Vagina (tissue), 2 donors: Measurements from ENCODE around the gene PLEKHH1. TPM values are rescaled to one million over a fixed set of nuclear protein-coding genes. Genes with fewer than 3 reads are reported as not detected.

ENCODE experiments used
- DNase-seq, 2 donors: peaks; one replicate each; pipeline ENCODE4 v3.0.0-alpha.2; 2017; ENCODE audit errors: extremely low spot score in 2 of 2
- H3K27ac ChIP-seq: fragments of 200-600 bp; sonication (generic); one replicate; pipeline ENCODE4 v1.5.1; 2019
- H3K27me3 ChIP-seq: fragments of 200-600 bp; sonication (generic); one replicate; pipeline ENCODE4 v1.5.1; 2019
- H3K36me3 ChIP-seq, 2 donors: fragments of 200-600 bp; sonication (generic); one replicate each; pipeline ENCODE4 v1.5.1; 2017 to 2019
- H3K4me1 ChIP-seq: fragments of 200-600 bp; sonication (generic); one replicate; pipeline ENCODE4 v1.5.1; 2019
- H3K4me3 ChIP-seq, 2 donors: fragments of 200-600 bp; sonication (generic); 1 replicate in 1 of 2; 2 replicates in 1 of 2; pipeline ENCODE4 v1.5.1; 2016 to 2019
- H3K9me3 ChIP-seq: fragments of 200-600 bp; sonication (generic); one replicate; pipeline ENCODE4 v1.5.1; 2019
- POLR2A ChIP-seq, 2 donors: fragments of 450-650 bp; IDR thresholded peaks; one replicate each; pipeline ENCODE4 v1.6.1; 2017; ENCODE audit warnings: antibody characterized with exemption in 2 of 2, mild to moderate bottlenecking in 2 of 2, moderate library complexity in 2 of 2
- POLR2AphosphoS5 ChIP-seq, 2 donors: sonication (generic); formaldehyde crosslinking; IDR thresholded peaks; one replicate each; pipeline ENCODE4 v1.9.0; 2017; ENCODE audit warnings: antibody characterized with exemption in 2 of 2, mild to moderate bottlenecking in 2 of 2, low read depth in 1 of 2; ENCODE audit not compliant: insufficient read depth in 1 of 2
- intact Hi-C: fragments of 100-400 bp; cut with DNase I; formaldehyde crosslinking; loops from one replicate; pipeline ENCODE4 v1.15.1; 2023
- total RNA-seq: library from RNA; depleted of rRNA; stranded (reverse); fragments of >200 nt; gene quantifications from one replicate; pipeline ENCODE4 v1.2.3, GENCODE V29; 2016
- TF ChIP-seq, protein P1 (sequence below), 3 experiments: fragments of 450-650 bp in 2 of 3; fragments of 200-600 bp in 1 of 3; sonication (generic) in 1 of 3; IDR thresholded peaks; one replicate each; pipeline ENCODE4 v1.5.1; 2017 to 2019; ENCODE audit warnings: antibody characterized with exemption in 3 of 3, mild to moderate bottlenecking in 2 of 3, moderate library complexity in 2 of 3

PLEKHH1 gene
- total RNA-seq, 1 donor from 2014 or later: 2.5 TPM

DNA sequence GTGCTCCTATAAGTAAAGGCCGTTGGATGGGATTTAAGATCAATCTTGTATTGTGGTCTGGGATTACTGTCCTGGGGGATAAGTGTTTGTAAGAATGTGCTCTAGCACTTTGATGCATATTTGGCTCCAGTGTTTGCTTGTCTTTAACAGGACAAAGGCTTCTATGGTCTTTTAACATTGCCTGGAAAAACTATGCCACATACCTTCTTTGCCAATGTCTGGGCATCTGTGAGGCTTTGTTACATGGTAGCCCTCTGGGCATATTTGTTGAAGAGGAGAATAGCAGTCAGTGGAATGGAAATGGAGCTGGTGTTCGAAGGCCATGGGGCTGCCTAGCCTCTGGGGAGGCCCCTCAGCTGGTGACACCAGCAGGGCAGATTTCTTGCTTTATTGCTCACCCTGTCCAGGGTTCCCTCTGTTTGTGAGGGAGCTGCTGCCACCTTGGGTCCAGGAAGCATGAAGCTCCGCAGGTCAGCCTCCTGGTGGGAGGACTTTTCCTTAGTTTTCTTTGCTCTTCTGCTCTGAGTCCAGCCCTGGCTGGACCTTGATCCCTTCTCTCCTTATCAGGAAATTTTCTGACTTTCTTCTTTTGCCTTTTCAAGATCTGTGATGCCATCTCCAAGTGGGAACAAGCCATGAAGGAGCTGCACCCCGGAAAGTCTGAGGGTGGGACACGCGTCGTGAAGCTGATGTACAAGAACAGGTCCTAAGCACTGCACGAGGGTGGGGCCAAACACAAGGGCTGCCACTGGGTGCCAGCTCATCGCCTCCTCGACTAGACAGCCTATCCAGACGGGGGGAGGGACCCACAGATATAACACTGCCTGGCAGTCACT is 47.5 kb downstream of the PLEKHH1 start:
- no peak overlapping the region for H3K4me3 ChIP-seq
- DNase-seq: no peak
- H3K36me3 ChIP-seq: no peaks in the 10 kb centered on the region
- no peak overlapping the region for H3K27ac ChIP-seq
- no peaks in the 10 kb centered on the region for H3K4me1 ChIP-seq
- TF ChIP-seq, protein P1, sequence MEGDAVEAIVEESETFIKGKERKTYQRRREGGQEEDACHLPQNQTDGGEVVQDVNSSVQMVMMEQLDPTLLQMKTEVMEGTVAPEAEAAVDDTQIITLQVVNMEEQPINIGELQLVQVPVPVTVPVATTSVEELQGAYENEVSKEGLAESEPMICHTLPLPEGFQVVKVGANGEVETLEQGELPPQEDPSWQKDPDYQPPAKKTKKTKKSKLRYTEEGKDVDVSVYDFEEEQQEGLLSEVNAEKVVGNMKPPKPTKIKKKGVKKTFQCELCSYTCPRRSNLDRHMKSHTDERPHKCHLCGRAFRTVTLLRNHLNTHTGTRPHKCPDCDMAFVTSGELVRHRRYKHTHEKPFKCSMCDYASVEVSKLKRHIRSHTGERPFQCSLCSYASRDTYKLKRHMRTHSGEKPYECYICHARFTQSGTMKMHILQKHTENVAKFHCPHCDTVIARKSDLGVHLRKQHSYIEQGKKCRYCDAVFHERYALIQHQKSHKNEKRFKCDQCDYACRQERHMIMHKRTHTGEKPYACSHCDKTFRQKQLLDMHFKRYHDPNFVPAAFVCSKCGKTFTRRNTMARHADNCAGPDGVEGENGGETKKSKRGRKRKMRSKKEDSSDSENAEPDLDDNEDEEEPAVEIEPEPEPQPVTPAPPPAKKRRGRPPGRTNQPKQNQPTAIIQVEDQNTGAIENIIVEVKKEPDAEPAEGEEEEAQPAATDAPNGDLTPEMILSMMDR (IDR thresholded peaks at IDR 0.05): no peak
- TF ChIP-seq POLR2A (IDR thresholded peaks at IDR 0.05): no peak
- intact Hi-C loops: loop anchor here (10.0 kb wide), 1 partner anchor 124 kb away; the partner anchor contains the start of gene RDH12
- H3K27me3 ChIP-seq: no peaks in the 10 kb centered on the region
- H3K9me3 ChIP-seq: no peaks in the 10 kb centered on the region

DNA sequence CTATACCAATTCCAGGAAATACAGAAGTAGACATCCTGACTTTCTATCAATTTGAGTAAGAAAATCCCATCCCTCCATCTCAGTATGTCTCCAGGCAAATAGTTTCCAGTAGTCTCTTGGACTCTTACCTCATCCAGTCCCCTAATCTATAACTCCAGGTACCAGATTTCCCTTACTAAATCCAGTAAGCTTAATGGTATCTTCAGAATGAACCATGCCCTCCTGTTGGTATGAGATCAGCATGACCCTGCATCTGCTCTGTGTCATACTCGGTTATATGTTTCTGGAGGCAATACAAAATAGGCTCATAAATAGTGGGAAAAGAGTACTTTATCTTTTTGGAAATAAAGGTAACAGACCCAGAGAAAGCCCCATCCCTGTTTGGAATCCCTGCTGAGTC is 48.6 kb downstream of the PLEKHH1 start:
- TF ChIP-seq POLR2AphosphoS5 (IDR thresholded peaks at IDR 0.05; ENCODE audit: insufficient read depth in 1 of 2, low read depth in 1 of 2) (no peak), POLR2A (IDR thresholded peaks at IDR 0.05) (no peak)
- TF ChIP-seq, protein P1 (IDR thresholded peaks at IDR 0.05): no peak
- Histone ChIP-seq H3K36me3 (no peaks in the 10 kb centered on the region), H3K27ac (no peak overlapping the region), H3K9me3 (no peaks in the 10 kb centered on the region), H3K27me3 (no peaks in the 10 kb centered on the region), H3K4me1 (no peaks in the 10 kb centered on the region), H3K4me3 (no peak overlapping the region)
- no peak for DNase-seq
- intact Hi-C loops: loop anchor here (10.0 kb wide), 1 partner anchor 123 kb away; the partner anchor contains the start of gene RDH12

DNA sequence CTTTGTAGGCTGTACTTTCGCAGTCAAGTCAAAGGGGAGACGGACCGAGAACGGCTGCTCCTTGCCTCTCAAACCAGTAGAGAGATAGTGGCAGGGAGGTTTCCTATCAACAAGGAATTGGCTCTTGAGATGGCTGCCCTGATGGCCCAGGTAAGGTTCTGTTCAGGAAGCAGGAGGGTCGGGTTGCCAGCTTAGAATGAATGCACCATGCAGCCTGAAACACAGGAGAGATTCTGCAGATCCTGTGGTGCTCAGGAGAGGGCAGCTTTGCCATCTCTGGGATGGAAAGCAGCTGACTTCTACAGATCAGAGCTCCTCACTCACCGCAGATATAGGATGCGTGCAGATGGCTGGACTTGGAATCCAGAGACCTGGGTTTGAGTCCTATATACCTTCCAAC is 49.0 kb downstream of the PLEKHH1 start:
- Histone ChIP-seq H3K27me3 (no peaks in the 10 kb centered on the region), H3K4me3 (no peak overlapping the region), H3K27ac (no peak overlapping the region), H3K36me3 (no peaks in the 10 kb centered on the region), H3K9me3 (no peaks in the 10 kb centered on the region), H3K4me1 (no peaks in the 10 kb centered on the region)
- DNase-seq: peak in 1 of 2 donors; percentile 52
- intact Hi-C loops: loop anchor here (10.0 kb wide), 1 partner anchor 123 kb away; the partner anchor contains the start of gene RDH12
- TF ChIP-seq POLR2A (IDR thresholded peaks at IDR 0.05): no peak

DNA sequence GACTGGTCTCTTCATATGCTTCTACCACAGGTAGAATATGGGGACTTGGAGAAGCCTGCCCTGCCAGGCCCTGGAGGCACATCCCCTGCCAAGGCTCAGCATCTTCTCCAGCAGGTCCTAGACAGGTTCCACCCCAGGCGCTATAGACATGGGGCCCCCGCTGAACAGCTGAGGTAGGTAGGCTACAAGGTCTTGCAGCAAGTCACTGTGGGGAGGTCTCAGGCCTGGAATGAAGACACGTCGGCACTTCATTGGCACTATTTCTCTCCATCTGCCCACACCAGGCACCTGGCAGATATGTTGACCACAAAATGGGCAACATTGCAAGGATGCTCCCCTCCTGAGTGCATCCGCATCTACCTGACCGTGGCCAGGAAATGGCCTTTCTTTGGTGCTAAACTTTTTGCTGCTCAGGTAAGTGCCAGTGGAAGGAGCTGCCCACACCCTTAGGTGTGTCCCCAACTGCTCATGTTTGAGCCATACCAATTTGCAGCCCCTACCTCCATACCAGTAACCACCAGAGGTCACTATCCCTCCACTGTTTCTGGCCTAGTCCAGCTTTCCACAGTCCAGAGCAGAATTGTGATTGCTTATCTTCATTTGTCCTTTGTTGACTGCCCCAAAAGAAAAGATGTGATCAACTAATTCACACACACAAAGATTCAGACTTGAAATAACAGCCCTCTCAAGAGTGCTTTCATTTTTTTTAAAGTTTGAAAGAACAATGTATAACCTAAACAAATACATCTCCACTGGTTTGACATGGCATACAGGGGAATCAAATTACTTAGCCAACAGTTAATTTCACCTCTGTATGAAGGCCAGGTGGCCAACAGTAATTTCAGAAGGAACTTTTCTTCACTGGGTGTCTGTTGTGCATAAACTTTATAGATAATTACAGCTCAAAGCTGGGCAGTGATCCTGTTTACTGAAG is 50.9 kb downstream of the PLEKHH1 start:
- H3K4me1 ChIP-seq: no peaks in the 10 kb centered on the region
- no peaks in the 10 kb centered on the region for H3K27me3 ChIP-seq
- DNase-seq: peak in 1 of 2 donors; percentile 27
- no peak overlapping the region for H3K27ac ChIP-seq
- peaks cover 0 to 10% of the 10 kb centered on the region in 2 donors for H3K36me3 ChIP-seq
- TF ChIP-seq, protein P1 (IDR thresholded peaks at IDR 0.05): peak; percentile 20 to 48 (median 39)
- no peak for TF ChIP-seq POLR2A (IDR thresholded peaks at IDR 0.05)
- TF ChIP-seq POLR2AphosphoS5 (IDR thresholded peaks at IDR 0.05; ENCODE audit: insufficient read depth in 1 of 2, low read depth in 1 of 2): no peak
- no peak overlapping the region for H3K4me3 ChIP-seq
- no peaks in the 10 kb centered on the region for H3K9me3 ChIP-seq
- intact Hi-C loops: loop anchor here (10.0 kb wide), 1 partner anchor 121 kb away; the partner anchor contains the start of gene RDH12

DNA sequence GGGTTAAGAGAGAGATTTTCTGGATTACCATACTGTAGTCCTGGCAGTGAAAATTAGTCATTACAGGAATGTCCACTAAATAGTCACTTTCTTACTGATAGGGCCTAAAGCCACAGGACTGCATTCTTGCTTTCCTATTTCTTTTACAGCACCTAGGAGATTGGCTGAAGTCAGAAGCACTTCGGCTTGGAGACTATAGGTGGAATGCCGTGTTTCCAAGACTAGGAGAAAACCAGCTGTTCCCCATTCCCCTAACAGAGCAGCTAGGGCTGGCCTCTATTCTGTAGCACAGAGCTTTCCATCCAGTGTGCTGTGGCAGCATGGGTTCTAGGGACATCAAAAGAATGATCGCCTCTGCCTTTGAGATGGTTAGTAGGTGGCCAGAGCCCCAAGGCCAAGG is 51.9 kb downstream of the PLEKHH1 start:
- TF ChIP-seq POLR2A (IDR thresholded peaks at IDR 0.05) (no peak), POLR2AphosphoS5 (IDR thresholded peaks at IDR 0.05; ENCODE audit: insufficient read depth in 1 of 2, low read depth in 1 of 2) (no peak)
- TF ChIP-seq, protein P1 (IDR thresholded peaks at IDR 0.05): no peak
- no peaks in the 10 kb centered on the region for H3K4me1 ChIP-seq
- peak in 1 of 2 donors; percentile 71 for DNase-seq
- no peak overlapping the region for H3K27ac ChIP-seq
- peaks cover 0 to 18% of the 10 kb centered on the region in 2 donors for H3K36me3 ChIP-seq
- H3K4me3 ChIP-seq: no peak overlapping the region
- H3K27me3 ChIP-seq: no peaks in the 10 kb centered on the region
- H3K9me3 ChIP-seq: no peaks in the 10 kb centered on the region
- intact Hi-C loops: loop anchor here (10.0 kb wide), 1 partner anchor 120 kb away; the partner anchor contains the start of gene RDH12
